Activated CD8-positive, alpha-beta memory T cell treated with anti-CD3 and anti-CD28 coated beads for 48 hours (primary cell): ENCODE data around the gene PCDHB4.
"Not testable (repeated sequence)": the region's sequence is repeated elsewhere in the genome, so short reads cannot be mapped to it uniquely, and the experiment has no call there.

Source experiments
- DNase-seq, 3 experiments: peaks; one replicate each; pipeline ENCODE4 v3.0.0-alpha.2; 2020; ENCODE audit warnings: low read depth in 2 of 3, low spot score in 2 of 3

Gene PCDHB4

GRCh38 chr5:141150224-141150992, 28.8 kb downstream of the PCDHB4 start:
- no peak for DNase-seq

DNA sequence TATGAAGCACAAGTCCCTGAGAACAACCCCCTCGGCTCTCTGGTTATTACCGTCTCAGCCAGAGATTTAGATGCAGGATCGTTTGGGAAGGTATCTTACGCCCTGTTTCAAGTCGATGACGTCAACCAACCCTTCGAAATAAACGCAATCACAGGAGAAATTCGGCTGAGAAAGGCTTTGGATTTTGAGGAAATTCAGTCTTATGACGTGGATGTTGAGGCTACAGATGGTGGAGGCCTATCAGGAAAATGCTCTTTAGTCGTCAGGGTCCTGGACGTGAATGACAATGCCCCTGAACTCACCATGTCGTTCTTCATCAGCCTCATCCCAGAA, 29.3 kb downstream of the PCDHB4 start:
- no peak for DNase-seq

GRCh38 chr5:141151632-141152031, 30.0 kb downstream of the PCDHB4 start:
- not testable (repeated sequence) for DNase-seq

DNA sequence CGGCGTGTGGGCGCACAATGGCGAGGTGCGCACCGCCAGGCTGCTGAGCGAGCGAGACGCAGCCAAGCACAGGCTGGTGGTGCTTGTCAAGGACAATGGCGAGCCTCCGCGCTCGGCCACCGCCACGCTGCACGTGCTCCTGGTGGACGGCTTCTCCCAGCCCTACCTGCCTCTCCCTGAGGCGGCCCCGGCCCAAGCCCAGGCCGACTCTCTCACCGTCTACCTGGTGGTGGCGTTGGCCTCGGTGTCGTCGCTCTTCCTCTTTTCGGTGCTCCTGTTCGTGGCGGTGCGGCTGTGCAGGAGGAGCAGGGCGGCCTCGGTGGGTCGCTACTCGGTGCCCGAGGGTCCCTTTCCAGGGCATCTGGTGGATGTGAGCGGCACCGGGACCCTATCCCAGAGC, 30.5 kb downstream of the PCDHB4 start:
- DNase-seq: not testable (repeated sequence)

DNA sequence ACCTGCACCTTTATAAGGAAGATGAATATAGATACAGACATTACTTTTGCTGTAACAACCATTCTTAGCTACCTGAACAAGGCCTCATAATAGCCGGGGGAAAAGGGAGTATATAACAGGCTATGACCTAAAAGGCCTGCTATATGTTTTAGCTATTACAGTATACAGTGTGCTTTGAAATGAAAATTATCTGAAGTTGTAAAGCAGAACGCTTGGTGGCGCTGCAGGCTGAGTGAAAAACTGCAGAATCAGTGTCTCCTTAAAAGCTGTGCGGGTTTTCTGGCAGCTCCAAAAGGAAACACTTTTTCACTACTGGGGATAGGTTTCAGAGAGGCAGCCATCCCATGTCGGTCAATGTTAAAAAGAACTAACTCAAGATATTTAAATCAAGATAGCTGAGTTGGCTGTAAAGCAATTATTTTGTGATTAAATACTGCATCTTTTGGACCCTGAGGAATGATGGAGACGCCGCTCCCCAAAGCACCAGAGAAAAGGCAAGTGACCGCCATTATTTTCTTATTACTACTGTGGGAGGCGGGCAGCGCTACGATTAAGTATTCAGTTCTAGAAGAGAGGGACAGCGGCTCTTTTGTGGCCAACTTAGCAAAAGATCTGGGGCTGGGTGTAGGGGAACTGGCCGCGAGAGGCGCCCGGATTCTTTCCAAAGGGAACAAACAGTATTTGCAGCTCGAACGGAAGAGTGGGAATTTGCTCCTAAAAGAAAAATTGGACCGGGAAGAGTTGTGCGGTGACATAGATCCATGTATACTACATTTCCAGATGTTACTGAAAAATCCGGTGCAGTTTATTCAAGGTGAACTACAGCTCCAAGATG, 34.1 kb downstream of the PCDHB4 start:
- DNase-seq: no peak

DNA sequence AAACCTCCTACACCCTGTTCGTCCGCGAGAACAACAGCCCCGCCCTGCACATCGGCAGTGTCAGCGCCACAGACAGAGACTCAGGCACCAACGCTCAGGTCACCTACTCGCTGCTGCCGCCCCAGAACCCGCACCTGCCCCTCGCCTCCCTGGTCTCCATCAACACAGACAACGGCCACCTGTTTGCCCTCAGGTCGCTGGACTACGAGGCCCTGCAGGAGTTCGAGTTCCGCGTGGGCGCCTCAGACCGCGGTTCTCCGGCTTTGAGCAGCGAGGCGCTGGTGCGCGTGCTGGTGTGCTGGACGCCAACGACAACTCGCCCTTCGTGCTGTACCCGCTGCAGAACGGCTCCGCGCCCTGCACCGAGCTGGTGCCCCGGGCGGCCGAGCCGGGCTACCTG, 35.7 kb downstream of the PCDHB4 start:
- not testable (repeated sequence) for DNase-seq

DNA sequence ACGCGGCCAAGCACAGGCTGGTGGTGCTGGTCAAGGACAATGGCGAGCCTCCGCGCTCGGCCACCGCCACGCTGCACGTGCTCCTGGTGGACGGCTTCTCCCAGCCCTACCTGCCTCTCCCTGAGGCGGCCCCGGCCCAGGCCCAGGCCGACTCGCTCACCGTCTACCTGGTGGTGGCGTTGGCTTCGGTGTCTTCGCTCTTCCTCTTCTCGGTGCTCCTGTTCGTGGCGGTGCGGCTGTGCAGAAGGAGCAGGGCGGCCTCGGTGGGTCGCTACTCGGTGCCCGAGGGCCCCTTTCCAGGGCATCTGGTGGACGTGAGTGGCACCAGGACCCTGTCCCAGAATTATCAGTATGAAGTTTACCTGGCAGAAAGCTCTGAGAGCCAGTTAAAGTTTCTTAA, 36.3 kb downstream of the PCDHB4 start:
- not testable (repeated sequence) for DNase-seq

DNA sequence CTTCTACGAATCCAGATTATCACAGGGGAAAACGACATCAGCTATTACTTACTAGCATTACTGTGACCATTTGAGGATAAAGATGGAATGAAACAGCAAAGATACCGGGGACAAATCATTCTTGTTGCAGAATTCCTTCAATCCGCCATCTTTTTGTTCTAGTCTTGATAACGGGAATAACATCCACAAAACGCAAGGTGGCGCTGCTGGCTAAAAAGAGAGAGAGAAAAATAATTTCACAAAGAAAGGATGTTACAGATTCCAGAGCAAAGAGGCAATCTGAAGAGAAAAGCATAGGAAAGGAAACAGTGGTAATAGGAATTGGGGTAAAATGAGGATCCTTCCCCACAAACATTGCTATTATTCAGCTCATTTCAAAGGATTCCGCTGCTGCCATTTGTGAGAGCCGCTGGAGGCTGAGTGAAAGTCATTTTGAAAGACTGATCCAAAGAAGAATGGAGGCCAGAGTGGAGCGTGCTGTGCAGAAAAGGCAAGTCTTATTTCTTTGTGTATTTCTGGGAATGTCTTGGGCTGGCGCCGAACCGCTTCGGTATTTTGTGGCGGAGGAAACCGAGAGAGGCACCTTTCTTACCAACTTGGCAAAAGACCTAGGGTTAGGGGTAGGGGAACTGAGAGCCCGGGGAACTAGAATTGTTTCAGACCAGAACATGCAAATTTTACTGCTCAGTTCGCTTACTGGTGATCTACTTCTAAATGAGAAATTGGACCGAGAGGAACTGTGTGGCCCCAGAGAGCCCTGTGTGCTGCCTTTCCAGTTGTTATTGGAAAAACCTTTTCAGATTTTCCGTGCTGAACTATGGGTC, 51.0 kb downstream of the PCDHB4 start, which contains the start of gene PCDHB7:
Gene PCDHB7, plus strand, starts transcription at position 264 of the 824 bp plus-strand sequence. Its CDS starts 192 bp downstream, at position 456.
- no peak for DNase-seq

- not testable (repeated sequence) for DNase-seq
These were observed 52.9 kb downstream of the PCDHB4 start for GRCh38 chr5:141174291-141175104.
